Esophagus squamous epithelium (tissue), 4 donors: ENCODE data around the gene IL22RA2.

Source experiments
- POLR2A ChIP-seq, 4 donors: fragments of 450-650 bp; IDR thresholded peaks; one replicate each; pipeline ENCODE4 v1.6.1; 2017; ENCODE audit warnings: antibody characterized with exemption in 4 of 4, mild to moderate bottlenecking in 4 of 4, moderate library complexity in 3 of 4
- TF ChIP-seq, protein P1 (sequence below), 6 experiments: fragments of 450-650 bp in 4 of 6; fragments of 200-600 bp in 2 of 6; sonication (generic) in 2 of 6; IDR thresholded peaks; one replicate each; pipeline ENCODE4 v1.5.1; 2016 to 2019; ENCODE audit warnings: antibody characterized with exemption in 6 of 6, mild to moderate bottlenecking in 4 of 6, moderate library complexity in 4 of 6

DNA sequence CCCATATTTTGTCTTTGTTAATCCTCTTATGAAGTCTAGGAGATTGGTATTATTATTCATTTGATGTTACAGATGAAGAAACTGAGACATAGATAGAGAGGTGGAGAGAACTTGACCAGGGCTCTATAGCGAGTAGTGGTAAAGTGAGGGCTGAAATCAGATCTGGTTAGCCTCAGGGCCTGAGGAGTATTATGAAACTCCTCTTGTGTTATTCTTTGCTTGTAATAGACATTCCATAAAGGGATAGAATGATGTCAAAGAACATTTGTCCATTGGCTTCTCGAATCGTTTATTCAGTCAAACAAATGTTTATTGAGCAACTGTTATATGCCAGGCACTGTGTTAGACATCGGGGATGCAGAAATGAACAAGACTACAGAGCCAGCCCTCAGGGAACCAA lies at the start of gene IL22RA2:
- TF ChIP-seq, protein P1, sequence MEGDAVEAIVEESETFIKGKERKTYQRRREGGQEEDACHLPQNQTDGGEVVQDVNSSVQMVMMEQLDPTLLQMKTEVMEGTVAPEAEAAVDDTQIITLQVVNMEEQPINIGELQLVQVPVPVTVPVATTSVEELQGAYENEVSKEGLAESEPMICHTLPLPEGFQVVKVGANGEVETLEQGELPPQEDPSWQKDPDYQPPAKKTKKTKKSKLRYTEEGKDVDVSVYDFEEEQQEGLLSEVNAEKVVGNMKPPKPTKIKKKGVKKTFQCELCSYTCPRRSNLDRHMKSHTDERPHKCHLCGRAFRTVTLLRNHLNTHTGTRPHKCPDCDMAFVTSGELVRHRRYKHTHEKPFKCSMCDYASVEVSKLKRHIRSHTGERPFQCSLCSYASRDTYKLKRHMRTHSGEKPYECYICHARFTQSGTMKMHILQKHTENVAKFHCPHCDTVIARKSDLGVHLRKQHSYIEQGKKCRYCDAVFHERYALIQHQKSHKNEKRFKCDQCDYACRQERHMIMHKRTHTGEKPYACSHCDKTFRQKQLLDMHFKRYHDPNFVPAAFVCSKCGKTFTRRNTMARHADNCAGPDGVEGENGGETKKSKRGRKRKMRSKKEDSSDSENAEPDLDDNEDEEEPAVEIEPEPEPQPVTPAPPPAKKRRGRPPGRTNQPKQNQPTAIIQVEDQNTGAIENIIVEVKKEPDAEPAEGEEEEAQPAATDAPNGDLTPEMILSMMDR (IDR thresholded peaks at IDR 0.05): no peak
- TF ChIP-seq POLR2A (IDR thresholded peaks at IDR 0.05): no peak
